HG03280 (cell line): ENCODE measurements around the gene PRKCA.
"Not testable (repeated sequence)": the region's sequence is repeated elsewhere in the genome, so short reads cannot be mapped to it uniquely, and the experiment has no call there.

Source experiments
- ATAC-seq: cut with Tn5 transposase; IDR thresholded peaks from one replicate; pipeline ENCODE4 v1.9.1; 2021; ENCODE audit warnings: mild to moderate bottlenecking, moderate library complexity; ENCODE audit not compliant: unreplicated experiment

Gene PRKCA

DNA sequence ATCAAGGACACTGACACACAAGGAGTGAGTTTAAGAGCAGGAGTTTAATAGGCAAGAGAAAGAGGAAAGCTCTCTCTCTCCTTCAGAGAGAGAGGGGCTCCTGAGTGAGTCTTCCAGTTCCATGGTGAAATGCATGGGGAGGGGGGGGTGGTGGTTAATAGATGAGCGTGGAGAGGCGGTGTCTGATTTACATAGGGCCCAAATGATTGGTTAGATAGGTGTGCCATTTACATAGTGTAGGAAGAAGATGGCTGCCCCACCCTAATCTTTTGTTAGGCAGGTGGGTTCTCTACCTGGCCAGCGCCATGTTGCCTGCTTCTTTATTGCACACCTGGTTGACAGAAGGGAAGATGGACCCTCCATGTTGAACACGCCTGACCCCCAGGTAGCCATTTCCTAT lies 282.5 kb downstream of the PRKCA start:
- ATAC-seq, result no peak

DNA sequence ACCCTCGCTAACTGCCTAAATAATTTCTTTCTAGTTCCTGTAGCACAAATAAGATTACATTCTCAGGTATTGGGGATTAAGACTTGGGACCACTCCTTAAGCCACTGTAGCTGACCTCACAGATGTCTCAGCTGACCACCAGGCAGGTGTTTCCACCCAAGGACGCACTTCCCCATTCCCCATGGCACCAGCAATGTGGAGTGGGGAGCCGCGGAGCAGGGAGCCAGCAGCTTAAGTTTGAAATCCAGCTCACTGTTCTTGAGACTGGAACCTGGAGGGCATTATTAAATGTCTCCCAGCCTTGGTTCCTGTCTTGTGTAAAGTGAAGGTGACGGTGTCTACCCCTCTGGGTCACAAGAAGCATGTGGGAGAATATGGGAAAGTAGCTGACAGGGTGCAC lies 283.1 kb downstream of the PRKCA start:
- no peak for ATAC-seq

DNA sequence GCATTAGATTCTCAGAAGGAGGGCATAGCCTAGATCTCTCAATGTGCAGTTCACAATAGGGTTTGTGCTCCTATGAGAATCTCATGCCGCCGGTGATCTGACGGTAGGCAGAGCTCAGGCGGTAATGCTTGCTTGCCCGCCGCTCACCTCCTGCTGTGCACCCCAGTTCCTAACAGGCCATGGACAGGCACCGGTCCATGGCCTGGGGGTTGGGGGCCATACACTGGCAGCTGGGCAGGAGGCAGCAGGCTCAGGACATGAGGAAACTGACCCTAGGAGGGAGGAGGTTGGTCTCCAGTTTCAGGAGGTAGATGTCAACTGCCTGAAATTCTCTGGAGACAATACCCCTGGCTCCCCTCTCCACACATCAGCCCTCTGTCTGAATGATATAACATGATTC lies 287.5 kb downstream of the PRKCA start:
- ATAC-seq, result no peak

DNA sequence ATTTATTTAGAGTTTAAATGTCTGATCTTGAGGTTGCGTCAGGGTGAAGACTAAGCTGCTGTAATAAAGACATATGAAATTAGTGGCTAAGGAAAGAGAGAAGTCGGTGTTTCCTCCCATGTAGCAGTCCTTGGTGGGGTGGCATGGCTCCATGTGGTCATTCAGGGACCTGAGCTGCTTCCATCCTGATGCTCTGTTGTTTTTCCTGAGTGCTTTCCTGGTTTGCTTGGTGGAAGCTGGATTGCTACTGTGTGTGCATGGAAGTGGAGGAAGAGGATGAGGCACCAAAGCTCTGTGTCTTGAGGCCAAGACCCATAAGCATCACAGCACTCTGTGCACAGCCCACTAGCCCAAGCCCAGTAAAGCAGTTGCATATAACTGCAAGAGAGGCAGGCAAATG lies 290.7 kb downstream of the PRKCA start:
- ATAC-seq, result no peak

DNA sequence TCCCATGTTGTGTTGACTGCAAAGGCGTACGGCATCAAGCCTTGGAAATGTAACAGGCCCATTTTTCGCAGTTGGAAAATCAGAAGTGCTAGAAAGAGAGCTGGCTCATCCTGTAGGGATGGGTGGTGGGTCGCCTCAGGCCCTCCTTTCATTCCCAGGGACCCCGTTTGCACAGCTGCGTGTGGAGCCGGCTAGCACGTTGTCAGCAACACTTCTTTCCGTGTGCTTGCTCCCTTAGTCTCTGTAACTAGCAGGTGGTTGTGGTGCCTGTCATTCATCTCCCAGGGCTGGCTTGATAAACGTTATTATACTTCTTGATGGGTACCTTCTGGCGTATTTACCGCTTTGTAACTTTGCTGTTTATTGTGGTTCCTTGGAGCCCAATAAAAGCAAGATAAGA lies 293.5 kb downstream of the PRKCA start:
- ATAC-seq, result no peak

DNA sequence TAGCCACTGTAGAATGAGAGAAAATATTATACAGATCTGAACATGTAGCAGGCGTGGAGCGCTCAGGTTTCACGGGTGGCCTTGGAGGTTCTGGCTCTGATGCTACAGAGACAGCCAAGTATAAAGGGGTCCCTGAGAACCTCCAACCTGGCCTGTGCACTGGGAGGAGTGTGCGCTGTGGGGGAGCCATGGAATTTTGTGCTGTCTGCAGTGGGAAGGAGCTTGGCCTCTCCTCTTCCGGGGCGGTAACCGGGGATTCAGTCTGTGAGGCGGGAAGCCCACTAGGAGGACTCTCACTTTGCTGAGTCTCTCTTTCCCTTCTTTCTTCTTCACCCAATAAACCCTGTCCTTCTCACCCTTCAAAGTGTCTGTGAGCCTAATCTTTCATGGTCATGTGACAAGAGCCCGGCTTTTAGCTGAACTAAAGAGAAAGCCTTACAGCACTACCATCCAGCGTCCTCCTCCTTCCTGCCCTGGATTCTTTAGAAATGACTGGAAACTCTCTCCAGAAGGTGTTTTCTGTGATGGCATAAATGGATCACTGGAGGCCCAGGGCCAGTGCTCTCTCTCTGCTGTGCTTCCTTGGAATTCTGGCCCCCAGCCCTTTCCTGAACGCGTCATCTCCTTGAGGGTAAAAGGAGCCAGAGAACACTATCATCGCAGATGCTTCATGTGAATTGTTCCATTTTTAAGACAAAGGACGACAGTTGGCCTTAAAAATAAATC lies 300.4 kb downstream of the PRKCA start:
- no peak for ATAC-seq

DNA sequence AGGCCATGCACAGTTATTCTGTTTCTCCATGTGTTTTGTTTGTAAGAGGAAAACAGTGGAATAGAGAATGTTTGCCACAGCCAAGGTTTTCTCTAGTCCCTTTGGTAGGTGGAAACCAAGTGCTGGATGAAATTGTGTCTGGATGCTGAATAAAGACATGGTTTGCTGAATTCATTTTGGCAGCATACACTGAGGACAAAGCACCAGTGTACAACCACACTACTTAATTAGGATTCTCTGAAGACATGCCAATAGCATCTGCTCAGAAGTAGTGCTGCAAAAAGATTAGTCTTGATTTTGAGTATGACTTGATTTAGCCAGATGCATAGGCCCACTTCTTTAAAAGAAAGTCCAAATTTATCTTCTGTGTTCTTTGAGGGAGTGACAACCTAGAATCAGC lies 302.0 kb downstream of the PRKCA start:
- no peak for ATAC-seq

DNA sequence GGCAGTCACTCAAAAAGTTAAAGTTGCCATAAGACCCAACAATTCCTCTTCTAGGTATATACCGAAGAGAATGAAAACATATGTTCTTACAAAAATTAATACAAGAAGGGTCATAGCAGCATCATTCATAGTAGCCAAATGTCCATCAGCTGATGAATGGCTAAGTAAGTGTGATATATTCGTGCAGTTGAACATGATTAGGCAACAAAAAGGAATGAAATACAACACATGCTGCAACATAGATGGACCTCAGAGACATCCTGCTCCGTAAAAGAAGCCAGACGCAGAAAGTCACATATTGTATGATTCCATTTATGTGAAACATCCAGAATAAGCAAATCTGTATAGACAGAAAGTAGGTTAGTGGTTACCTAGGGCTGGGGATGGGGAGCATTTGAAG lies 303.1 kb downstream of the PRKCA start:
- no peak for ATAC-seq

DNA sequence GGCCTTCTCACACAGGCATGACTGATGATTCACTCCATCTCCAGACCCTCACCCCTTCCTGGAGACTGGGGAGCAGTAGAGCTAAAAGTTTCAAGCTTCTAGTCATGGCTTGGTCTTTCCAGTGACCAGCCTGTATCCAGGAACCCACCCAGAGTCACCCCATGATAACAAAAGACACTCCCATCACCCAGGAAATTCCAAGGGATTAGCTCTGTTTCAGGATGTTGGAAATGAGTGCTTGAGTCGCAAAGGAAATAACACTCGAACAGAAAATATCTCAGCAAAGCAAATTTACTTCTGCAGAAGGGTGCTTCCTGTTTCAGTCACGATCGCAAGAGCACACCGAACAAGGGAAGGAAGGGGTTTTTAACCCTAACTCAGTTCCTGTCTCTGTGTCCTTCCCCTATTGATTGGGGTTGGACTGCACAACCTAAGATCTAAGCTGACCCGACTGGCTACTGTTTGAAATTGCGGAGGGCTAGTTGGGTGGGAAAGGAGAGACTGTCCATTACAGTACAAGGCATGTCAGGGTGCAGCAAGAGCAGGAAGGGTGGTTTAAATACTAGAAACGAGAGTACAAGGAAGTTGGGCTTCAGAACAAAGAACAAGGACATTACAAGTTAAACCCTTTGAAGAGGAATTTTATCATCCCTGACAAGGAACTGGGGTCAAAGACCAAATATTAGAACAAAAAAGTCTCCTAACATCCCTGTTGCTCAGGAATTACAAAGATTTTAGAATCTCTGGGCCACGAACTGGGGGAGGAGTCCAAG lies 308.1 kb downstream of the PRKCA start:
- ATAC-seq, result no peak

DNA sequence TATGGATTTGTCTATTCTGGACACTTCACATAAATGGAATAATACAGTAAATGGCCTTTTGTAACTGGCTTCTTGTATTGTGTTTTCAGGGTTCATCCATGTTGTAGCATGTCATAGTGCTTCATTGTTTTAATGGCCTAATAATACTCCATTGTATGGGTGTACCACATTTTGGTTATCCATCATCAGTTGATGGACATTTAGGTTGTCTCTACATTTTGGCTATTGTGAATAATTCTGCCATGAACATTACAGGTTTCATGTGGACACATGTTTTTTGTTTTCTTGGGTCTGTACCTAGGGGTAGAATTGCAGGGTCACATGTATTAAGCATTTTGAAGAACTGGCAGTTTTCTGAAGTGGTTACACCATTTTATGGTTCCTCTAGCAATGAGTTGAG lies 309.0 kb downstream of the PRKCA start:
- ATAC-seq, result no peak

DNA sequence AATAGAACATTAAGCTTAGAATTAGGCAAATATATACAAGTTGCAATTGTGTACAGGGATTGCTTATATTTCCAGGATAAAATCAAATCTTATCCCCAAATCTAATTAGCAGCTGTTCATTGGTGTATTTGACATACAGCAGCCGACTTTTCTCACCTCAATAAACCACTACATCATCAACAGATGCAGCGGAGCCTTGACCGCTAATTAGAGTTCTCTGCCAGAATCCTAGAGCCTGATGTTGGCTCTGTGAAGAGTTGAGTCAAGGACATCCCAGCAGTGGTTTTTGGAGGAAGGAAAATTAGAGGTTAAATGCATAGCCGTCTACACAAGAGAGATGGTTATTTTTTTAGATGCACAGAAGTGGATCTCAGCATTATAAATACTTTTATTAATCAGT lies 310.6 kb downstream of the PRKCA start:
- ATAC-seq, result no peak

DNA sequence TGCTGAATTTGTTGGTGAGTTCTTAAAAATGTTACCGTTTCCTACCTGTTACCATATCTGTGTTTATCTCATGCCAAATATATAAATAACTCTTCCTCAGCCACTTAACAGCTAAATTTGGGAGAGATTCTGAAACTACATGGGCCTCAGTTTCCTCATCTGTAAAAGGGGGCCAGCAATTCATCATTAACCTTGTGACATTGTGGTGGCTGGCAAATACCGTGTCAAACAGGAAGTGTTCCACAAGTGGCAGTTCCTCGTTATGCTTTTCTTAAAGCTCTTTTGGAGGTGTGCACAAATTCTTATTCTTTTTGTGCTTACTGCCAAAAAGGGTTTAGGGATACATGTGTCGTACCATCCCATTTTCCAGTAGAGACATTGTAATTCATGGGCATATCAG lies 312.1 kb downstream of the PRKCA start:
- no peak for ATAC-seq

DNA sequence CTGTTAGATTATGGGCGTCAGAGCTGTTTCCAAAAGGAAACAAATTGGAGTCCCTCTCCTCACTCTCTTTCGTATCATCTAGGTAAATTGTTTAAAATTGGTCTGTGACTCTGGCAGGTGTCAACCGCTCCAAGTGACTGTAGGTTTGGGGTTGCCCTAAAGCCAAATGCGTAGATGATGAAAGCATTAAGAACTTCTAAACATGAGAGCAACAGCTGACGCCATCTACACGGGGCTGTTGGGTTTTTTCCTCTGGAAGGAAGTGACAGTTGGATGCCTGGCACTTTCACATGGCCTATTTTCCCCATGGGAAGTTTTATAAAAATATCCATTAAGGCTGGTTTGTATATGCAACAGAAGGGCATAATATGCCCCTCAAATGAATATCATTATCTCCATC lies 316.8 kb downstream of the PRKCA start:
- no peak for ATAC-seq

DNA sequence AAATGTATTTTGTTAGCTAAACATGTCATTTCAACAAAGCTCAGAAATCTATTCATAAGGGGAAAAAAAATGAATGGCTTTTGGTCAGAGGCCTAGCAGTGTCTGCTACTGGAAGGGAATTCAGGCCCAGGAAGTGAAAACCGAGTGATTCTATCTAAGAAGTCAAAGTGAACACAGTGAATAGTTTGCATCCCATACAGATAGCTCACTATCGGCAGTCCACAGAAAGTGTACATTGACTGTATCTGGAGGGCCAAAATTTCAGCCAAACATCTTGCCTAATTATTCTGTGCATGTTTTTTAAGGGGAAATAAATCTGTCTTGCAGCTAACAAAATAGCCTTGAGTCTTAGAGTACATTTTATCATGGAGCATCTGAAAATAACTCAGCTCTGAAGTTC lies 318.1 kb downstream of the PRKCA start:
- ATAC-seq, result no peak

DNA sequence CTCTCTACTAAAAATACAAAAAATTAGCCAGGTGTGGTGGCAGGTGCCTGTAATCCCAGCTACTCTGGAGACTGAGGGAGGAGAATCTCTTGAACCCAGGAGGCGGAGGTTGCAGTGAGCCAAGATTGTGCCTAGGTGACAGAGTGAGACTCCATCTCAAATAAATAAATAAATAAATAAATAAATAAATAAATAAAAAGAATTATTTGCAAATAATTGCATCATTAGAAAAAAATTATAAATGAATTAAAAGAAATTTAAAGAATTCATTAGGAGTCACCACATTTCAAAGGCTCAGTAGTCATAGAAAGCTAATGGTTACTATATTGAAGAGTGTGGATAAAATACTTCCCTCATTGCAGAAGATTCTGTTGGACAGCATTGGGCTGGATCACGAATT lies 322.2 kb downstream of the PRKCA start:
- not testable (repeated sequence) for ATAC-seq

DNA sequence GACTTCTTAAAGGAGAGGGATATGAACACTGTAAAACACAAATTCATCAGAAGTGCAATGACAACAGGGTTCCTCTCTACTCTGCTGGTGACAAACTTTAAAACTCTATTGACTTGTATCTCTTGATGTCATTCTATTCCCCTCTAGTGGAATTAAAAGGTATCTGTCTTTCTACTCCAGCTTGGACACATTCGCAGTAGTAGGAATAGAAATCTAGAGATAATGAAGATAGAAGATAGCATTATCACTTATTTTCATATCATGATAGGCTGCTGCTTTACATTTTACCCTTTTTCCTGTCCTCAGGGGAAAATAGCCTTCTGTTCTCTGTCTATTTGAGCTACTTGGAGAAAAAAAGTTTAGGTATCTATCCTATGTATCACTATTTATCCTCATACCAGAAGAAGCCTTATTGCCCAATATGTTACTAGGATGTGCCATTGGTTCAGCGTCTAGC lies 322.9 kb downstream of the PRKCA start:
- no peak for ATAC-seq

DNA sequence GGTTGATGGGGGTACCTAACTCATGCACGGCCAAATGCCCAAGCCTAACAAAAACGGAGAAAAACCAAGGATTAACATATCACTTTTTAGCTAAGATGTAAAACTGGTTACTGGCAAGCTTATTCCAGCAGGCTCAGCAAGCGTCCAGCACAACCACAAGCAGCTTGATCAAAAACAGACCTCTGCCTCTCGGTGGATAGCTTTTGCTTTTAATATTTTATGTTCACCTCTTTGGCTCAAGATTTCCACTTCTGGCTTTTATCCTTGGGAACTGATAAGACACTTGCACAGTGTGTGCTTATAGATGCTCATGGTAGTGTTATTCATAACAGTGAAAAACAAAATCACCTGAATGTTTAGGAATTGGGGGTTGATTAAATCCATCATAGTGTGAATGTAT lies 325.6 kb downstream of the PRKCA start:
- ATAC-seq, result no peak

DNA sequence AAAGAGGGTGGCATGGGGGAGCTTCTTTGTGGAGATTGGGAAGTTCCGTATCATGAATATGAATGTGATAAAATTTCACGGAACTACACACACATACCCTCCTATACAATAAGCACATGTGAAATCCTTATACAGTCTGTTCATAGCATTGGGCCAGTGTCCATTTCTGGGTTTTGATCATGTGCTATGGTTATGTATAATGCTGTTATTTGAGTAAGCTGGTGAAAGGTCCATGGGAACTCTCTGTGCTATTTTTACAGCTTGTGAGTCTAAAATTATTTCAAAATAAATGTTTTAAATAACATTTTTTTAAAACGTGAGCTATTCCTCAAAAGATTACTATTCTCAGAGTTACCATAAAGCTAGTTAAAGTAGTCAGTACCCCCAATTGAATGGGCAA lies 327.3 kb downstream of the PRKCA start:
- ATAC-seq, result no peak

DNA sequence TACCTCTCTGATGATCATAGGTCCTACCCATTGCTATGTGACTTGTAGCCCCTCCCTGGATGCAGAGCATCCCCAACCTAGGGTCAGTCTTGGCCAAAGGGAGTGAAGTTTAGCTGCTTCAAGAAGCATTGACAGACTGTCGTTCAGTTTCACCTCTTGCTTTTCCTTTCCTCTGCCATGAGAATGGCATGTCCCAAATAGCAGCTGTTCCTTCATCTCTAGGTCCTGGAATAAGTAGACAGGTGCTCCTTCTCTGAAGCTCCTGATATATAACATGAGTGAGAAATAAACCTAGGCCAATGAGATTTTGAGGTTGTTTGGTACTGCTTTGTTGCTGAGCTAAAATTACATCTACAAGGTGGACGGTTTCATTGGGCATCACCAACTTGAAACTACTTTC lies 328.0 kb downstream of the PRKCA start:
- no peak for ATAC-seq

DNA sequence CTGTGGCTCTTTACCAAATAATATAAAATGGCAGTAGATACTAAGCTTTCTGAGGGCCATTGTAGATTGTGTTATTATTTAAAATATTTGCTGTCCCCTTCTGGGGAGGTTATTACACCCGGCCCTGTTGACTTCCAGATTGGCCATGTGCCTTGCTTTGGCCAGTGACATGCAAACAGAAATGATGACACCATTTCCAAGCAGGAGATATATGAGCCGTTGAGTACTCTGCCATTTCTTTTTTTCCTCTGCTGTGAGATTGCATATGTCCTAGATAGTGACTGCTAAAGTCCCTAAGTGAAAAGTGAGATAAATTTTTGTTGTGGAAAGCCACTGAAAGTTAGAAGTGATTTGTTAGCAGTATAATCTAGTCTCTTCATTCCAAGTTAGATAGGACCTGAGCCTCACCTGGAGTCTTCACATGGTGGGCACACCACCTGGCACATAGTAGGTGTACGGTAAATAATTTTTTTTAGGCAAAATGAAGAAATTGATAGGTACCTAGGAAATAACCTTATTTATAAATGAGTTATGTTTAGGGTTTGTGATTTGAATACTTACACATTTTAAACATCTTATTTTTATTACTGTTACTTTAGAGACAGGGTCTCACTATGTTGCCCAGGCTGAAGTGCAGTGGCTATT lies 328.5 kb downstream of the PRKCA start:
- ATAC-seq, result no peak

DNA sequence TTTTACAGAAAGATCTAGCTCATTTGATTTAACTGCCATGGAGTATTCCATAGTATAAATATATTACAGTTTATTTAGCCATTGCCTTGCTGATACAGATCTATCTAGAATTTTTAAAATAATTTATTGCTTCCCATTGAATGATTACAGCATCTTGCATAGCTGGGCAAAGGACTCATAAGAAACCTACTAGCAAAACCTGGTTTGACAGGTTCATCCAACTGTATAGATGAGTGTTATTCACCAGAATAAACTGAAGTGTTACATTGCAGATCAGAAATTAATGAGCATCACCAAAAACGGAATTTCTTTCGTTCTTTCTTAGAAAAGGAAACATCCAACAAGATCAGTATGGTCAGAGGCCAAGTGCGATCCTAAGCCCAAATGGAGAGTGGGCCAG lies 330.3 kb downstream of the PRKCA start:
- ATAC-seq, result no peak

DNA sequence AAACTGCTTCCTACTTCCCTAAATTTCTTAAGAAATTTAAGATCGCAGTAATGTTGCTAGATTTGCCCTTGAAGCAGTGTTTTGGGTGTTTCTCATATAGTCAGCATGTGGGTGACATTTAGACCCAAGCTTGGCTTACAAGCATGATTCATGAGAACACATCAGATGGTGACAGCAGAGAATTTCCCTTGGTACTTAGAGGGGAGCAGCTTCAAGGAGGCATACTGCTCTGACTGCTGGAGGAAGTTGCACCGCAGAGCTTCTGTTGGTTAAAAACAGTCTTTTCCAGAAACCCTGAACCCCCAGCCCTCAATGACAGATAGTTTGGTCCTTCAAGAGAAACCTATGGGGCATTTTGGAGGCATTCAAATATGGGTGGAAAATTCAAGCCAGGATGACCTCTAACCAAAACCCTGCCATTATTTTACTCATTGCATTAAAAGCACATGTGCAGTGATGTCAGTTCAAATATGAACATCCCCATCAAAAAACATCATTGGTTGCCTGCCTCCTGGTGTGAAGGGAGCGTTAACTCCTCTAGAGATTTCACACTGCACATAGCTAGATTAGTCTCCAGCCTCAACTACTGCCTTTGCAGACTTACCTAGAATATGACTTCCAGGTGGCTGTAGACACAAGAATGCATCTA lies 331.0 kb downstream of the PRKCA start:
- ATAC-seq, result no peak
